ENCODE measurements around the gene PDE4D.

The PDE4D gene

DNA sequence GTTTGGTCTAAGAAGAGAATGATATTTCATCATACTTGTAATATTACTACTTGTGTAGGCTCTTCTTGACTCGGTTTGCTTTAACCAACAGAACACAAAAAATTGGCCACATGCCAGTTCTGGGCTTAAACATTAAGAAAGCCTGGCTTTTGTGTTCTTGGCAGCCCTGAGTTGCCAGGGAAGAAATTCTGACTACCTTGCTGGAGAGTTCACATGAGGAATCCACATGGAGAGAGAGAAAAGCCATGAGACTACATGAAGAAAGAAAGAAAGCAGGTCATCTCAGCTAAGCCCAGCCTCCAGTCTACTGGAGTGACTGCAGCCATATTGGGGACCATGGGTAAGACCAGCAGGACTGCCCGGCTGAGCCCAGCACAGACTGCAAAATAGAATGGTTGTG lies 785.8 kb downstream of the PDE4D start:
- no peaks in the 10 kb centered on the region for H3K9me3 ChIP-seq (ENCODE audit: insufficient read depth, low read depth, low read length)
- no peaks in the 10 kb centered on the region for H3K4me1 ChIP-seq (ENCODE audit: insufficient read depth, low read length)
- no peak overlapping the region for H3K9ac ChIP-seq (ENCODE audit: low read depth, low read length)
- no peak overlapping the region for H3K27ac ChIP-seq (ENCODE audit: low read length)
- H3K27me3 ChIP-seq (ENCODE audit: insufficient read depth, low read length), result no peaks in the 10 kb centered on the region
- no peak overlapping the region for H3K4me3 ChIP-seq (ENCODE audit: low read length)
- no peaks in the 10 kb centered on the region for H3K36me3 ChIP-seq (ENCODE audit: insufficient read depth, low read depth, low read length)

DNA sequence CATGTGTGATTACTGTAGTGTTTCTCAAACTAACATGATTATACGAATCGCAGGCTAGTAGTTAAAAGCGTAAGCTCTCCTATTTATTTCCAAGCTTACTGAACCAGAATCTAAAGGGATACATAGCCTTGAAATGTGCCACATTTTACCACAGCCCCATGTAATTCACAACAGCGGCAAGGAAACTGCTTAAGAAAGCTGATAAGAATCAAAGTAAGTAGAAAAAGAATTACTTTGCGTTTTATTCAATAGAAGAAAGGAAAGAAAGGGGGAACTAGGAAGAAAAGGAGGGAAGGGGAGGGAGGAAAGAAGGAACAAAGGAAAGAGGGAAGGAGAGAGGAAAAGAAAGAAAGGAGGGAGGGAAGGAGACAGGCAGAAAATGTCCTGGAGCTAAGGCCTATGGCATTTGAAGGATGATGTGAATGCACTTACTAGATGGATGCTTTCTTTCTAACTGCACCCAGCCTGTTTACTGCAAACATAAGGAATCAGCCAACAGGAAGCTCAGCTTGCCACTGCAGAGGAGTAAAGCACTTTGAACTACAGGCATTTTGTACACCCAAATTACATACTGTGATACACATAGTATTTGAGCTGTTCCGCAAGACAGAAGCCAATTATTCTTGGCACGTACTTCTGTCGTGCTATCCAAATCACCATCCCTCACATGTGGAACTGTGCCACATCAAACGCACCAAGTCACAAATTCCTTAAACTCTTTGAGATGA lies 789.0 kb downstream of the PDE4D start:
- no peak overlapping the region for H3K9ac ChIP-seq (ENCODE audit: low read depth, low read length)
- H3K36me3 ChIP-seq (ENCODE audit: insufficient read depth, low read depth, low read length), result no peaks in the 10 kb centered on the region
- H3K4me1 ChIP-seq (ENCODE audit: insufficient read depth, low read length), result no peaks in the 10 kb centered on the region
- no peak overlapping the region for H3K27ac ChIP-seq (ENCODE audit: low read length)
- H3K9me3 ChIP-seq (ENCODE audit: insufficient read depth, low read depth, low read length), result no peaks in the 10 kb centered on the region
- H3K27me3 ChIP-seq (ENCODE audit: insufficient read depth, low read length), result no peaks in the 10 kb centered on the region
- no peak overlapping the region for H3K4me3 ChIP-seq (ENCODE audit: low read length)

DNA sequence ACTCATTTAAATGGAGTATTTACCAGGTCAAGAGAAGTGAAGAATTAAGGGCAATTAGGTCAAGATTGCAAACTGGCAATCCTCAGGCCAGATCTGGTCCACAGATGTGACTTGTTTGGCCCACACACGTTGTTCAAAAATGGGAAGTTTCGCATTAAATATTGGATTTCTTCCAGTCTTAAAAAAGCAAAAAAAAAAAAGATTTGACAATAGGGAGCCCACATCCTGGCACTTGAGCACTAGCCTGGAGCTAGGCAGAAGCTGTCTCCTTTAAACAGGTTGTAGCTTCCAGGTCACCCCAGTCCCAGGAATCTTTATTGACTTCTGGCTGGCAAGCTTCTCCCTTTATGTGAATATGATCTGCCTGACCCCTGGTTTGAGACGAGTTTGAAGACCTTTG lies 790.2 kb downstream of the PDE4D start:
- Histone ChIP-seq H3K4me3 (ENCODE audit: low read length) (no peak overlapping the region), H3K9me3 (ENCODE audit: insufficient read depth, low read depth, low read length) (no peaks in the 10 kb centered on the region), H3K27me3 (ENCODE audit: insufficient read depth, low read length) (no peaks in the 10 kb centered on the region), H3K9ac (ENCODE audit: low read depth, low read length) (no peak overlapping the region), H3K27ac (ENCODE audit: low read length) (no peak overlapping the region), H3K4me1 (ENCODE audit: insufficient read depth, low read length) (no peaks in the 10 kb centered on the region), H3K36me3 (ENCODE audit: insufficient read depth, low read depth, low read length) (no peaks in the 10 kb centered on the region)

DNA sequence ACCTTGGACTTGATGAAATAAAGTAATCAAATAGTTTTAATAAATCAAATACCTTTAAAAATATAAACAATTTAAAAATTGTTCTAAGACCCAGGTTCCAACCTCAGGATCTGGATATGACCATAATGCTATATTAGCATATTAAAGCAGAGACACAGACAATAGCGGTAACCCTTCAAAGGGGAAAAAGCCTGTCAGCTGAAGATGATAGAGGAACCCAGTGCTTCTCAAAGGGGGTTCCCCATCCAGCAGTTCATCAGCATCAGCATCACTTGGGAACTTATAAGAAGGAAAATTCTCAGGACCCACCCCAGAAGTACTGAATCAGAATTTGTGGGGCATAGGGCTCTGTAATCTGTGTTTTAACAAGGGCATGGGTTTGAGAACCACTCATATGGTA lies 791.1 kb downstream of the PDE4D start:
- Histone ChIP-seq H3K9ac (ENCODE audit: low read depth, low read length) (no peak overlapping the region), H3K36me3 (ENCODE audit: insufficient read depth, low read depth, low read length) (no peaks in the 10 kb centered on the region), H3K4me3 (ENCODE audit: low read length) (no peak overlapping the region), H3K4me1 (ENCODE audit: insufficient read depth, low read length) (no peaks in the 10 kb centered on the region), H3K27ac (ENCODE audit: low read length) (no peak overlapping the region), H3K27me3 (ENCODE audit: insufficient read depth, low read length) (no peaks in the 10 kb centered on the region), H3K9me3 (ENCODE audit: insufficient read depth, low read depth, low read length) (no peaks in the 10 kb centered on the region)

DNA sequence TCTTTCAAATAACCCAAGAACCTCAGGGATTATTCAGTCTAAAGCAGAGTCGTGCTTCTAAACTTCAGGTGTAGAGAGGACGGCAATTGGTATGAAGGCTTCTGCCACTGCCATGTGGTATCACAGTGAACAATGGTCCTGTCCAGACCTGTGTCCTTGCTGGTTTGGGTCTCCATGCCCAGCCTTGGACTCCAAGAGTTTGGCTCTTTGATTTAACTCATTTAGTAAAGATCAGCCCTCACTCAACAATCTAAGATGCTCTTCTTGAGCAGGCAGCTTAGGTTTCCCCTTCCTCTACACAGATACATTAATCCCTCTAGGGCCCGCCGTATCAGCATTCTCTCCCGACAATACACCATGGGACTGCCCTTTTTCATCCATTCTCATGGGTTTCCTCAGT lies 792.7 kb downstream of the PDE4D start:
- no peaks in the 10 kb centered on the region for H3K9me3 ChIP-seq (ENCODE audit: insufficient read depth, low read depth, low read length)
- no peaks in the 10 kb centered on the region for H3K4me1 ChIP-seq (ENCODE audit: insufficient read depth, low read length)

DNA sequence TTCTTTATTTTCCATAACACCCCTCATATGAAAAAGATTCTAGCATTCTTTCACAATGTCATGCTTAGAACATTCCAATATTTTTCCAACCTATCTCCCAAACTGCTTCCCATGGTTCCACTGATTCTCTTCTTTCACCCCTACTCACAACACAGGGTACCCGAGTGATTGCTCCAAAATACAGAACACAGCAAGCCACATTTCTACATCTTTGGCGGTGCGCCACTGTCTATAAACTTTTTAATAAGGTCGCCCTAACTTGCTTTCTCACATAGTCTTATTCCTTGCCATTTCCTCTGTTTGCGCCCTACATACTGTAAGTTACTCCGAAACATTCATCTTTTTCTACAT lies 793.6 kb downstream of the PDE4D start:
- Histone ChIP-seq H3K4me1 (ENCODE audit: insufficient read depth, low read length) (no peaks in the 10 kb centered on the region), H3K27ac (ENCODE audit: low read length) (no peak overlapping the region), H3K4me3 (ENCODE audit: low read length) (no peak overlapping the region), H3K9ac (ENCODE audit: low read depth, low read length) (no peak overlapping the region), H3K27me3 (ENCODE audit: insufficient read depth, low read length) (no peaks in the 10 kb centered on the region), H3K36me3 (ENCODE audit: insufficient read depth, low read depth, low read length) (no peaks in the 10 kb centered on the region), H3K9me3 (ENCODE audit: insufficient read depth, low read depth, low read length) (no peaks in the 10 kb centered on the region)

More for the DNA sequence above, 792.7 kb downstream of the PDE4D start:
- H3K27ac ChIP-seq (ENCODE audit: low read length), result no peak overlapping the region
- H3K36me3 ChIP-seq (ENCODE audit: insufficient read depth, low read depth, low read length), result no peaks in the 10 kb centered on the region
- H3K4me3 ChIP-seq (ENCODE audit: low read length), result no peak overlapping the region
- no peak overlapping the region for H3K9ac ChIP-seq (ENCODE audit: low read depth, low read length)
- H3K27me3 ChIP-seq (ENCODE audit: insufficient read depth, low read length), result no peaks in the 10 kb centered on the region

DNA sequence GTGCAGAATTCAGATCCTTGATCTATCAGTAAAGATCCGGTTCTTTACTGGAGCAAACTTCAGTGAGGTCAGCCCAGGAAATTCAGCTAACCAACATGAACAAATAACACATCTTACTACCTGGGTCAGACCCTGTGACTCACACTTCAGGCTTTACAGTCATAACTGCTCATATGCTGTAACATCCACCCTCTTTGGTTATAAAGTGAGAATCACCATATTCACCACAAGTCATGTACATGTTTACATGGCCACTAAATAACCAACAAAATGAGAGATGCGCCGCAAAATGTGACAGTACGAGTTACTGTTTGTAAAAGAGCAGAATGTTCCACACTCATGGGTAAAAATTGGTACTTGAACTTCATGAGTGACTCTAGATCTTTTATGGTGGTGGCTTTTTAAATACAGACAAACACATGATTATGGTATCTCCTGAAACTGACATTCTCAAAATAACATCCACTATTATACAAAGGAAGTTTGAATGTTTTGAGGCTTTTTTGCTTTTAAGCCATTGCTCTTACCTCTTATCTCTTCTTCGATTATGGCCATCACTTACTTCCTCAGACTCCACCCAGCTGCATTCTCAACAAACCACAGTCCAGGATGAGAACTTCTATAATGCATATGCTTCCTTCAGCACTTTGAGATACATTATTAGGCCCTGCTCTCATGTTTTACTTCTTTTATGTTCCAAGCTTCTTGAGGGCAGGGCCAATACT lies 794.1 kb downstream of the PDE4D start:
- Histone ChIP-seq H3K9ac (ENCODE audit: low read depth, low read length) (no peak overlapping the region), H3K27me3 (ENCODE audit: insufficient read depth, low read length) (no peaks in the 10 kb centered on the region), H3K4me1 (ENCODE audit: insufficient read depth, low read length) (no peaks in the 10 kb centered on the region), H3K27ac (ENCODE audit: low read length) (no peak overlapping the region), H3K4me3 (ENCODE audit: low read length) (no peak overlapping the region), H3K9me3 (ENCODE audit: insufficient read depth, low read depth, low read length) (no peaks in the 10 kb centered on the region), H3K36me3 (ENCODE audit: insufficient read depth, low read depth, low read length) (no peaks in the 10 kb centered on the region)

DNA sequence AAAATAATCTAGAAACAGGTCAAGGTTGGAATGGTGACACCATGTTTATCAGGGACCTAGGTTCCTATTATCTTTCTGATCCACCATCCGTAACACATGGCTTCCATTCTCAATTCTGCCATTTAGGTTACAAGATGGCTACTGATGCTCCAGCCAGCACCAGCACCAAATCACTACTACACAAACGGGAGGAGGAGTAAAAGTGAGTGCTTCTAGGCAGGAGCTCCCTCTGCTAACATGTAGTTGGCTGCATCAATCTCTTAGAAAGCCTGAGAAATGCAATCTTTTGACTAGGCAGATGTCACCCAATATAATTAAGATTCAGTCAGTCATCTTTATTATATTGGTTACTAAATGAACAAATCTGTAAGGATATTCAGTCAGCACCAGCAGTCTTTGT lies 794.8 kb downstream of the PDE4D start:
- Histone ChIP-seq H3K4me3 (ENCODE audit: low read length) (no peak overlapping the region), H3K36me3 (ENCODE audit: insufficient read depth, low read depth, low read length) (no peaks in the 10 kb centered on the region), H3K27ac (ENCODE audit: low read length) (no peak overlapping the region), H3K27me3 (ENCODE audit: insufficient read depth, low read length) (no peaks in the 10 kb centered on the region), H3K4me1 (ENCODE audit: insufficient read depth, low read length) (no peaks in the 10 kb centered on the region), H3K9me3 (ENCODE audit: insufficient read depth, low read depth, low read length) (no peaks in the 10 kb centered on the region), H3K9ac (ENCODE audit: low read depth, low read length) (no peak overlapping the region)

DNA sequence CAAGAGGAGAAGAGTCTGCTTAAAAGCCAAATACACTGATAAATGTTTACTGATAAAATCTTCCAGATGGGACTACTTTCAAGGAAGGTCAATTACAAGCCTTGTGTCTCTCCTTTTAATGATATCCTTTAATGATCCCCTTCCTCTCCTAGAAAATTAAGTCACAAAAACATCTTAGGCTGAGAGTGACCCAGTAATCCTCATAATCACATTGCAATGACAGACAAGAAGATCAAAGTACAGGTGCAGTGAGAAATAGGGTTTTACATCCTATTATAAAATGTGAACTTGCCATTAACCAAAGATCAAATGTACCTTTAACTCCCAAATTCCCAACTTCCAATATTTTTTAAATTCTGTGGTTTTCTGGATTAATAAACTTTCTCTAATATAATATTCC lies 795.8 kb downstream of the PDE4D start:
- no peaks in the 10 kb centered on the region for H3K4me1 ChIP-seq (ENCODE audit: insufficient read depth, low read length)

DNA sequence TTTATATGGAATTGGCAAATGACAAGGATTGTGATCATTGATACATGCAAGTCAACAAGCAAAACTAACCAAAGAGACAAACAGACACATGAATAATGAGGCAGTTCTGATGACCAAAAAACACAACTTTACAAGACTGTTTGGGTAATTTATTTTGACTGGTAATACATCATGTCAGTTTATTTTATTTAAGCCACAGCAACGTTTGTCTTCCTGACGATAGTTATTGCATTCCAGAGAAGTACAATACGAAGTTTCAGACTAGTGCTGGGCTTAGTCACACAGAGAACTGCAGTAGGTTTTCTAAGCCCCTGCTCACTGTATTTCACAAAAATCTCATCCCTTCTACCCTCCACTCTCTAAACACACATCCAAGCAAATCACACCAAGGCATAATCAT lies 796.4 kb downstream of the PDE4D start:
- Histone ChIP-seq H3K9me3 (ENCODE audit: insufficient read depth, low read depth, low read length) (no peaks in the 10 kb centered on the region), H3K4me3 (ENCODE audit: low read length) (no peak overlapping the region), H3K4me1 (ENCODE audit: insufficient read depth, low read length) (no peaks in the 10 kb centered on the region), H3K27ac (ENCODE audit: low read length) (no peak overlapping the region), H3K27me3 (ENCODE audit: insufficient read depth, low read length) (no peaks in the 10 kb centered on the region), H3K36me3 (ENCODE audit: insufficient read depth, low read depth, low read length) (no peaks in the 10 kb centered on the region), H3K9ac (ENCODE audit: low read depth, low read length) (no peak overlapping the region)

More for the DNA sequence above, 795.8 kb downstream of the PDE4D start:
- Histone ChIP-seq H3K27me3 (ENCODE audit: insufficient read depth, low read length) (no peaks in the 10 kb centered on the region), H3K27ac (ENCODE audit: low read length) (no peak overlapping the region), H3K36me3 (ENCODE audit: insufficient read depth, low read depth, low read length) (no peaks in the 10 kb centered on the region), H3K9ac (ENCODE audit: low read depth, low read length) (no peak overlapping the region), H3K9me3 (ENCODE audit: insufficient read depth, low read depth, low read length) (no peaks in the 10 kb centered on the region), H3K4me3 (ENCODE audit: low read length) (no peak overlapping the region)

DNA sequence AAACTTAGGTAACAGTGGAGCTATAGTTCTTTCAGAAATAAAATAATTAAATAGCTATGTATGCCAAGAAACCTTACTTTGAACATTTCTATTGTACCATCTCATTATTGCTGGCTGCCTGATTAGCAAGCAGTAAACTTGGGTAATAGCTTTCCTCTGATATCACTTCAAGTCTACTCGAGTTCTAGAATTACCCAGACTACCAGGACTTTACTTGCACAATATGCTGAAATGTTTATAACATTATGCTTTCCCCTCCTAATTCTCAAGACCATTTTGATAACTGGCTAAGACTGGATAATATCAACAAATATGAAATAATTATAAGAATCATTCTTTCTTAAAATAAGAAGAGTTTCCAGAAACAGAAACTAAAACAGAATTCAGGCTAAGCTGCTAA lies 798.0 kb downstream of the PDE4D start:
- Histone ChIP-seq H3K27ac (ENCODE audit: low read length) (no peak overlapping the region), H3K27me3 (ENCODE audit: insufficient read depth, low read length) (no peaks in the 10 kb centered on the region), H3K36me3 (ENCODE audit: insufficient read depth, low read depth, low read length) (no peaks in the 10 kb centered on the region), H3K9ac (ENCODE audit: low read depth, low read length) (no peak overlapping the region), H3K4me3 (ENCODE audit: low read length) (no peak overlapping the region), H3K4me1 (ENCODE audit: insufficient read depth, low read length) (no peaks in the 10 kb centered on the region), H3K9me3 (ENCODE audit: insufficient read depth, low read depth, low read length) (no peaks in the 10 kb centered on the region)

DNA sequence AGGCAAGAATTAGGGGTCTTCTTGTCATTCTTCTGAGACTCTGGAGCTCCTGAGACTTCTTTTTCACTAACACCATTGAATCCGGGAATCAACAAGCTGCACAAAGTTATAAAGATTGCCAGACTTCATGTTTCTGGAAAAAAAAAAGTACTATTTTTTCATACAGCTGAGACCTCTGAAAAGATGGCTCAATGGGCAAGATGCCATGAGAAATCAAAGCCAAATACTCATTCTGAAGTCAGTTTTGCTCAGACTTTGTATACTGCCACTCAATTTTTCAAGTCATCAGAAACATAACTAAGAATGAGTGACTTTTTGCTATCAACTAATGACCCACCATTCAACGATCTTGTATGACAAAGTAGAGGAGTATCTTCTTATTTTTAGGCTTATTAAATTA lies 798.7 kb downstream of the PDE4D start:
- Histone ChIP-seq H3K4me3 (ENCODE audit: low read length) (no peak overlapping the region), H3K27ac (ENCODE audit: low read length) (no peak overlapping the region), H3K27me3 (ENCODE audit: insufficient read depth, low read length) (no peaks in the 10 kb centered on the region), H3K9ac (ENCODE audit: low read depth, low read length) (no peak overlapping the region), H3K36me3 (ENCODE audit: insufficient read depth, low read depth, low read length) (no peaks in the 10 kb centered on the region), H3K9me3 (ENCODE audit: insufficient read depth, low read depth, low read length) (no peaks in the 10 kb centered on the region), H3K4me1 (ENCODE audit: insufficient read depth, low read length) (no peaks in the 10 kb centered on the region)
